Endothelial cell of umbilical vein (primary cell): ENCODE measurements around the gene MYO15A. TPM values are rescaled to one million over a fixed set of nuclear protein-coding genes. Genes with fewer than 3 reads are reported as not detected.

Experiments used
- BruUV-seq: library from RNA; stranded (reverse); fragments of 400-500 nt; replicated peaks from 2 replicates; lab custom pipeline; 2021; lab: Mats Ljungman, UMichigan
- CTCF ChIA-PET: fragments of 300-600, 350-600 bp; sonication (Branson Sonifier 250); formaldehyde crosslinking; loops from one replicate; lab custom pipeline; 2021; ENCODE audit warnings: antibody characterized with exemption, inconsistent platforms; lab: Charles Lee
- POLR2A ChIA-PET: fragments of 300-600, 350-600 bp; sonication (Branson Sonifier 250); formaldehyde crosslinking; loops from one replicate; lab custom pipeline; 2021; ENCODE audit warnings: antibody characterized with exemption, inconsistent platforms; lab: Charles Lee
- DNase-seq: peaks from one replicate; pipeline ENCODE4 v3.0.0-alpha.2; 2011; ENCODE audit warnings: low read depth, low spot score
- FAIRE-seq: peaks from 2 replicates; lab custom pipeline; 2011; peaks lifted over from hg19 to GRCh38; lab: Jason Lieb, UNC
- H2AFZ ChIP-seq: 2 replicates; pipeline ENCODE4 v1.6.0; 2012; ENCODE audit warnings: low read depth, low read length, control low read depth, inconsistent platforms
- H3K27ac ChIP-seq: 2 replicates; pipeline ENCODE4 v1.5.1; 2011; ENCODE audit warnings: low read depth, mild to moderate bottlenecking, control low read depth, low read length, moderate library complexity; ENCODE audit not compliant: insufficient read depth
- H3K27me3 ChIP-seq, 2 experiments: 2 replicates each; pipeline versions ENCODE4 v1.6.0 to v1.6.1; 2011; ENCODE audit warnings: low read length in 2 of 2, mixed read lengths in 1 of 2; ENCODE audit not compliant: control insufficient read depth in 2 of 2, insufficient read depth in 2 of 2
- H3K36me3 ChIP-seq, 2 experiments: 2 replicates in 1 of 2; 3 replicates in 1 of 2; pipeline ENCODE4 v1.5.1; 2011; ENCODE audit warnings: low read length in 2 of 2, mild to moderate bottlenecking in 1 of 2, moderate library complexity in 1 of 2; ENCODE audit not compliant: control insufficient read depth in 2 of 2, insufficient read depth in 2 of 2; ENCODE audit errors: extremely low read depth in 1 of 2
- H3K4me1 ChIP-seq: 3 replicates; pipeline ENCODE4 v1.5.1; 2011; ENCODE audit warnings: mild to moderate bottlenecking, low read length; ENCODE audit not compliant: control insufficient read depth, insufficient read depth; ENCODE audit errors: extremely low read depth
- H3K4me2 ChIP-seq: 2 replicates; pipeline ENCODE4 v1.6.1; 2011; ENCODE audit warnings: low read length, control low read depth, mixed read lengths; ENCODE audit not compliant: insufficient read depth
- H3K4me3 ChIP-seq, 3 experiments: fragments of 200-600 bp in 1 of 3; sonication (generic), shearing (Covaris generic) in 1 of 3; replicated peaks in 1 of 3; 2 replicates each; pipeline ENCODE4 v1.5.1; 2011 to 2016; ENCODE audit warnings: control low read depth in 3 of 3, low read length in 3 of 3, mild to moderate bottlenecking in 2 of 3, inconsistent platforms in 1 of 3, low read depth in 1 of 3, moderate library complexity in 1 of 3; ENCODE audit not compliant: insufficient read depth in 1 of 3
- H3K79me2 ChIP-seq: 2 replicates; pipeline ENCODE4 v1.6.0; 2012; ENCODE audit warnings: low read length, inconsistent platforms; ENCODE audit not compliant: control insufficient read depth, insufficient read depth
- H3K9ac ChIP-seq: replicated peaks from 2 replicates; pipeline ENCODE3; 2011; ENCODE audit warnings: low read length, control low read depth; ENCODE audit not compliant: insufficient read depth; ENCODE audit errors: extremely low read depth
- H3K9me1 ChIP-seq: replicated peaks from 3 replicates; pipeline ENCODE4 v1.6.0; 2011; ENCODE audit warnings: mild to moderate bottlenecking, low read length; ENCODE audit not compliant: control insufficient read depth, insufficient read depth; ENCODE audit errors: extremely low read depth
- H3K9me3 ChIP-seq: replicated peaks from 2 replicates; pipeline ENCODE4 v1.5.1; 2012; ENCODE audit warnings: low read length, inconsistent platforms; ENCODE audit not compliant: control insufficient read depth, insufficient read depth
- H4K20me1 ChIP-seq: replicated peaks from 2 replicates; pipeline ENCODE3; 2011; ENCODE audit warnings: mild to moderate bottlenecking, low read length; ENCODE audit not compliant: control insufficient read depth, insufficient read depth; ENCODE audit errors: extremely low read depth
- EZH2 ChIP-seq: IDR thresholded peaks from 2 replicates; pipeline ENCODE4 v1.6.1; 2012; ENCODE audit warnings: borderline replicate concordance, low read depth, mild to moderate bottlenecking, moderate library complexity, low read length, inconsistent platforms; ENCODE audit not compliant: severe bottlenecking
- FOS ChIP-seq: IDR thresholded peaks from 2 replicates; pipeline ENCODE4 v1.6.1; 2011; ENCODE audit warnings: mild to moderate bottlenecking, low read length, moderate library complexity, borderline replicate concordance; ENCODE audit not compliant: insufficient read depth
- JUN ChIP-seq: IDR thresholded peaks from 2 replicates; pipeline ENCODE4 v1.6.1; 2011; ENCODE audit warnings: borderline replicate concordance, low read depth; ENCODE audit not compliant: insufficient read length, insufficient read depth
- MAX ChIP-seq: IDR thresholded peaks from 2 replicates; pipeline ENCODE4 v1.6.1; 2011; ENCODE audit not compliant: insufficient read depth, insufficient read length
- MYC ChIP-seq: IDR thresholded peaks from one replicate; pipeline ENCODE4 v1.6.1; 2011; ENCODE audit warnings: mild to moderate bottlenecking, low read depth, low read length
- POLR2AphosphoS5 ChIP-seq: IDR thresholded peaks from 2 replicates; pipeline ENCODE4 v1.6.1; 2012; ENCODE audit warnings: low read depth, mild to moderate bottlenecking, control low read depth, low read length, moderate library complexity; ENCODE audit not compliant: insufficient read depth
- dilution Hi-C: fragments of 300-500 bp; cut with MboI; formaldehyde crosslinking; loops from one replicate; pipeline ENCODE4 v1.15.0; 2019; ENCODE audit warnings: low sequenced_read_pairs; ENCODE audit not compliant: extremely low pct_ligation_motif_present
- intact Hi-C: fragments of 100-400 bp; cut with micrococcal nuclease; formaldehyde crosslinking; loops from one replicate; pipeline ENCODE4 v1.10.0; 2022
- polyA plus RNA-seq, 4 experiments: library from polyadenylated mRNA; depleted of rRNA in 3 of 4; stranded (reverse) in 3 of 4; unstranded in 1 of 4; fragments of >200 nt; gene quantifications; 2 replicates each; pipeline versions ENCODE4 v1.2.1 to v1.2.3, GENCODE V29; 2011 to 2012; ENCODE audit warnings: missing spikeins in 1 of 4
- total RNA-seq: library from RNA; stranded (reverse); gene quantifications from 2 replicates; pipeline ENCODE4 v1.2.3, GENCODE V29; 2021
- TF ChIP-seq, protein P1 (sequence below), 2 donors: IDR thresholded peaks; 1 replicate in 1 of 2; 2 replicates in 1 of 2; pipeline ENCODE4 v1.5.1; 2011; ENCODE audit warnings: low read length in 2 of 2, mild to moderate bottlenecking in 2 of 2, moderate library complexity in 2 of 2, control low read depth in 1 of 2, inconsistent platforms in 1 of 2, low read depth in 1 of 2; ENCODE audit not compliant: insufficient read depth in 1 of 2; ENCODE audit errors: extremely low read depth in 1 of 2

The MYO15A gene
- total and polyA plus RNA-seq, 2 donors (not counting 3 experiments of a cell fraction or from before 2014, with no cell fraction given): 0.46 to 0.82 TPM

GRCh38 chr17:18143044-18143936 lies 34.7 kb downstream of the MYO15A start:
- H3K4me3 ChIP-seq: no peak overlapping the region
- BruUV-seq: no TSS peak
- no peaks in the 10 kb centered on the region for H3K9me1 ChIP-seq
- no peaks in the 10 kb centered on the region for H3K9me3 ChIP-seq
- dilution Hi-C loops (no loop called here), intact Hi-C loops (loop anchor here (5.0 kb wide), 1 partner anchor 74 kb away; no protein-coding TSS in a partner anchor)
- no peaks in the 10 kb centered on the region for H3K36me3 ChIP-seq
- ChIA-PET POLR2A (no interaction called here), CTCF (interaction anchor here (0.5 to 3.5 kb wide), 8 partner anchors 8 to 83 kb away, joined by 3 to 37 read pairs (median 4); partner anchors contain the start of gene ALKBH5)
- no peaks in the 10 kb centered on the region for H3K79me2 ChIP-seq
- no peaks in the 10 kb centered on the region for H4K20me1 ChIP-seq
- no peak for DNase-seq
- no peak overlapping the region for H3K27ac ChIP-seq
- H2AFZ ChIP-seq: no peak overlapping the region
- H3K4me2 ChIP-seq: no peak overlapping the region
- H3K9ac ChIP-seq: no peak overlapping the region
- peaks cover 4% of the 10 kb centered on the region for H3K4me1 ChIP-seq
- H3K27me3 ChIP-seq: no peaks in the 10 kb centered on the region
- FAIRE-seq: peak; percentile 43
- TF ChIP-seq, protein P1, sequence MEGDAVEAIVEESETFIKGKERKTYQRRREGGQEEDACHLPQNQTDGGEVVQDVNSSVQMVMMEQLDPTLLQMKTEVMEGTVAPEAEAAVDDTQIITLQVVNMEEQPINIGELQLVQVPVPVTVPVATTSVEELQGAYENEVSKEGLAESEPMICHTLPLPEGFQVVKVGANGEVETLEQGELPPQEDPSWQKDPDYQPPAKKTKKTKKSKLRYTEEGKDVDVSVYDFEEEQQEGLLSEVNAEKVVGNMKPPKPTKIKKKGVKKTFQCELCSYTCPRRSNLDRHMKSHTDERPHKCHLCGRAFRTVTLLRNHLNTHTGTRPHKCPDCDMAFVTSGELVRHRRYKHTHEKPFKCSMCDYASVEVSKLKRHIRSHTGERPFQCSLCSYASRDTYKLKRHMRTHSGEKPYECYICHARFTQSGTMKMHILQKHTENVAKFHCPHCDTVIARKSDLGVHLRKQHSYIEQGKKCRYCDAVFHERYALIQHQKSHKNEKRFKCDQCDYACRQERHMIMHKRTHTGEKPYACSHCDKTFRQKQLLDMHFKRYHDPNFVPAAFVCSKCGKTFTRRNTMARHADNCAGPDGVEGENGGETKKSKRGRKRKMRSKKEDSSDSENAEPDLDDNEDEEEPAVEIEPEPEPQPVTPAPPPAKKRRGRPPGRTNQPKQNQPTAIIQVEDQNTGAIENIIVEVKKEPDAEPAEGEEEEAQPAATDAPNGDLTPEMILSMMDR (IDR thresholded peaks at IDR 0.05; ENCODE audit: extremely low read depth in 1 of 2, insufficient read depth in 1 of 2, low read depth in 1 of 2, low read length in 2 of 2): peak; percentile 43 to 47
- TF ChIP-seq MYC: no peak

DNA sequence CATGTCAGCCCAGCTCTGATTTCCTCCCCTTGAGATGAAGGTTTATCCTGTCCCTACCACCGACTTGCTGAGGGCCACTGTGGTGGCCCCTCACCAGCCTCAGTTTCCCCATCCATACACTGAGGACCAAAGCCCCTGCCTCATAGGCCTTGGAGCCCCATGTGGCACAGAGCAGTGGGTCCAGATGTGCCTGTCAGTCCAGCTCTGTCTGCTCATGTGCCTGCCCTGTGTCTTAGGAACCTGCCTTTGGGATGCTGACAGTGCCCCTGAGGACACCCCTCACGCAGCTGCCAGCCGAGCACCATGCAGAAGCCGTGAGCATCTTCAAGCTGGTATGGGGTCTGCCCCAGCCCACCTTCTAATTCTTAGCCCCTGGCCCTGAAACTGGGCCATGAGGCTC lies 35.7 kb downstream of the MYO15A start:
- no peaks in the 10 kb centered on the region for H3K9me3 ChIP-seq
- no peaks in the 10 kb centered on the region for H3K27me3 ChIP-seq
- H3K27ac ChIP-seq: no peak overlapping the region
- no peak for DNase-seq
- H3K4me2 ChIP-seq: no peak overlapping the region
- BruUV-seq: no TSS peak
- POLR2A ChIA-PET: no interaction called here
- CTCF ChIA-PET: interaction anchor here (0.6 to 2.5 kb wide), 5 partner anchors 9 to 53 kb away, joined by 3 to 10 read pairs (median 3); partner anchors contain the start of gene ALKBH5
- H4K20me1 ChIP-seq: no peaks in the 10 kb centered on the region
- TF ChIP-seq, protein P1 (IDR thresholded peaks at IDR 0.05; ENCODE audit: extremely low read depth in 1 of 2, insufficient read depth in 1 of 2, low read depth in 1 of 2, low read length in 2 of 2): no peak
- TF ChIP-seq MAX (no peak), JUN (no peak), FOS (no peak), EZH2 (no peak), MYC (no peak), POLR2AphosphoS5 (no peak)
- dilution Hi-C loops (no loop called here), intact Hi-C loops (loop anchor here (5.0 kb wide), 1 partner anchor 73 kb away; no protein-coding TSS in a partner anchor)
- H3K4me3 ChIP-seq: no peak overlapping the region
- no peak overlapping the region for H3K9ac ChIP-seq
- H3K36me3 ChIP-seq: no peaks in the 10 kb centered on the region
- H3K4me1 ChIP-seq: peaks cover 4% of the 10 kb centered on the region
- no peaks in the 10 kb centered on the region for H3K9me1 ChIP-seq
- no peak for FAIRE-seq
- no peaks in the 10 kb centered on the region for H3K79me2 ChIP-seq
- H2AFZ ChIP-seq: no peak overlapping the region
